ENCODE data around the gene CKLF.
A peak's percentile ranks its signal among the peaks of the same experiment; 100 is the strongest.

CKLF gene

DNA sequence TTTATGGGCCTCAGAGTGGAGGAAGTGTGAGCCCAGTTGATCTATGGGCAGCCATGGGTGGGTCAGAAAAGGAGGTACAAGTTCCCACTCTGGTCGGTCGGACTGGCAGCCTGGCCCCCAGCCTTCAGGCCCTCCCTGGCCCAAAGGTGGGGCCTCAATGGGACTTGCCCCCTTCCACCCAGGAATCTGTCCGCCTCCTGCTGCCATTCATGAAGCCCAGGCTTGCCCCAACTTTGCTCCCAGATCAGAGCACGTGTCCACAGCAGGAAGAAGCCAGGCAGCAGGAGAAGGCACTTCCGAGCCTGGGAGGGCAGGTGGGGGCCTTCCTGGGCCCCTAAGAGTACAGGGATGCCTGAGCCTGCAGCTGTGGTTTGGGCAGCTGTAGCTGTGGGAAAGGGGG is 49.1 kb downstream of the CKLF start:
- Histone ChIP-seq H3K4me2 (ENCODE audit: low read length) (no peak overlapping the region), H3K9ac (ENCODE audit: low read length) (no peak overlapping the region), H3K27ac (ENCODE audit: low read depth, low read length, poor library complexity, severe bottlenecking) (no peak overlapping the region), H3K4me1 (ENCODE audit: insufficient read depth, low read length, severe bottlenecking) (peaks cover 20% of the 10 kb centered on the region), H3K27me3 (ENCODE audit: insufficient read depth, low read length) (peaks cover 4% of the 10 kb centered on the region; the same call in 1 of the 2 replicates), H3K36me3 (ENCODE audit: insufficient read depth, low read length) (no peaks in the 10 kb centered on the region; the same call in 1 of the 2 replicates), H3K4me3 (ENCODE audit: low read depth, low read length, poor library complexity, severe bottlenecking) (no peak overlapping the region), H4K20me1 (ENCODE audit: insufficient read depth, low read length) (no peaks in the 10 kb centered on the region), H3K9me2 (ENCODE audit: low read depth, low read length) (no peaks in the 10 kb centered on the region), H3K9me3 (ENCODE audit: low read length) (peaks cover 8% of the 10 kb centered on the region; the same call in 1 of the 2 replicates), H3F3A (ENCODE audit: insufficient read depth, low read length) (no peaks in the 10 kb centered on the region), H2AFZ (ENCODE audit: low read length) (no peak overlapping the region), H3K79me2 (ENCODE audit: insufficient read depth, low read length) (no peaks in the 10 kb centered on the region)
- TF ChIP-seq, protein P1, sequence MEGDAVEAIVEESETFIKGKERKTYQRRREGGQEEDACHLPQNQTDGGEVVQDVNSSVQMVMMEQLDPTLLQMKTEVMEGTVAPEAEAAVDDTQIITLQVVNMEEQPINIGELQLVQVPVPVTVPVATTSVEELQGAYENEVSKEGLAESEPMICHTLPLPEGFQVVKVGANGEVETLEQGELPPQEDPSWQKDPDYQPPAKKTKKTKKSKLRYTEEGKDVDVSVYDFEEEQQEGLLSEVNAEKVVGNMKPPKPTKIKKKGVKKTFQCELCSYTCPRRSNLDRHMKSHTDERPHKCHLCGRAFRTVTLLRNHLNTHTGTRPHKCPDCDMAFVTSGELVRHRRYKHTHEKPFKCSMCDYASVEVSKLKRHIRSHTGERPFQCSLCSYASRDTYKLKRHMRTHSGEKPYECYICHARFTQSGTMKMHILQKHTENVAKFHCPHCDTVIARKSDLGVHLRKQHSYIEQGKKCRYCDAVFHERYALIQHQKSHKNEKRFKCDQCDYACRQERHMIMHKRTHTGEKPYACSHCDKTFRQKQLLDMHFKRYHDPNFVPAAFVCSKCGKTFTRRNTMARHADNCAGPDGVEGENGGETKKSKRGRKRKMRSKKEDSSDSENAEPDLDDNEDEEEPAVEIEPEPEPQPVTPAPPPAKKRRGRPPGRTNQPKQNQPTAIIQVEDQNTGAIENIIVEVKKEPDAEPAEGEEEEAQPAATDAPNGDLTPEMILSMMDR (IDR thresholded peaks at IDR 0.05; ENCODE audit: low read length), result no peak
- TF ChIP-seq EZH2 (IDR thresholded peaks at IDR 0.05; ENCODE audit: borderline replicate concordance, low read length), result no peak

DNA sequence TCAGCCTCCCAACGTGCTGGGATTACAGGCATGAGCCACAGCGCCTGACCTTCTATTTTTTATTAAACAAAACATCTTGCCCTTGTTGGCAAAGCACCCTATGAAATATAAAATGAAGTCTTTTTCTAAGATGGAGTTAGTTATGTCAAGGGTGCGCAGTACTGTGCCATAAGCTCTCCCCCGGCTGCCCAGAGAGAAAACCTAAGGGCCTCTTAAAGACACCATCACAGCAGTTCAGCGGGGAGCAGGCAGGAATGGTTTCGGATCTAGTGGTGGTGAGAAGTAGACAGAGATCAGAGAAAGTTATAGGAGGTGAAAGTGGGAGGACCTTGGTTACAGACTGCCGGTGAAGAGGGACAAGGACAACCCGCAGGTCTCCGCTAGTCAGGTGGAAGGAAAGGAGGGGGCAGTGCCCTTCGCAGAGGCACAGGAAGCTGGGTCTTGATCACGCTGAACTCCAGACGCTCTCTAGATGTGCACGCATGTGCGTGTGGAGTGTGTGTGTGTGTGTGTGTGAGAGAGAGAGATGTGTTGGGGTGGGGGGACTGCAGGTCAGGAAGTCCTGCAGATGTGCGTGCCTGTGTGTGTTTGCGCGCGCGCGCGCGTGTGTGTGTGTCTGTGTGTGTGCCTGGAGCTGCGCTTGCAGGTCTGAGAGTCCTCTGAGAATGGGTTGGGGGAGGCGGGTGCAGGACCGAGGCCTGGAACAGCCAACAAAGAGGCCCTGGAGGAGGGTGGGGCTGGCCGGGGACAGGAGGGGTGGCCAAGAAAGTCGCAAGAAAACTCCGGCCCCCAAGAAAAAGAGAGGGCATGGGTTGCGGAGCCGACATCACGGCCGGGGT is 51.4 kb downstream of the CKLF start:
- peaks cover 8% of the 10 kb centered on the region; the same call in 1 of the 2 replicates for H3K9me3 ChIP-seq (ENCODE audit: low read length)
- no peaks in the 10 kb centered on the region; the same call in none of the 2 replicates for H3K36me3 ChIP-seq (ENCODE audit: insufficient read depth, low read length)
- H3K4me2 ChIP-seq (ENCODE audit: low read length), result peak overlapping the region; percentile 84
- H3K27me3 ChIP-seq (ENCODE audit: insufficient read depth, low read length), result no peaks in the 10 kb centered on the region; the same call in 1 of the 2 replicates
- peaks cover 28% of the 10 kb centered on the region for H3K4me1 ChIP-seq (ENCODE audit: insufficient read depth, low read length, severe bottlenecking)
- no peaks in the 10 kb centered on the region for H4K20me1 ChIP-seq (ENCODE audit: insufficient read depth, low read length)
- peak overlapping the region; percentile 18 for H3K27ac ChIP-seq (ENCODE audit: low read depth, low read length, poor library complexity, severe bottlenecking)
- peak overlapping the region; percentile 14; the same call in 1 of the 2 replicates for H2AFZ ChIP-seq (ENCODE audit: low read length)
- TF ChIP-seq, protein P1 (IDR thresholded peaks at IDR 0.05; ENCODE audit: low read length), result no peak
- no peak for TF ChIP-seq EZH2 (IDR thresholded peaks at IDR 0.05; ENCODE audit: borderline replicate concordance, low read length)
- H3F3A ChIP-seq (ENCODE audit: insufficient read depth, low read length), result no peaks in the 10 kb centered on the region
- peak overlapping the region; percentile 73 for H3K9ac ChIP-seq (ENCODE audit: low read length)
- H3K79me2 ChIP-seq (ENCODE audit: insufficient read depth, low read length), result no peaks in the 10 kb centered on the region
- no peaks in the 10 kb centered on the region for H3K9me2 ChIP-seq (ENCODE audit: low read depth, low read length)
- peak overlapping the region; percentile 74 for H3K4me3 ChIP-seq (ENCODE audit: low read depth, low read length, poor library complexity, severe bottlenecking)

DNA sequence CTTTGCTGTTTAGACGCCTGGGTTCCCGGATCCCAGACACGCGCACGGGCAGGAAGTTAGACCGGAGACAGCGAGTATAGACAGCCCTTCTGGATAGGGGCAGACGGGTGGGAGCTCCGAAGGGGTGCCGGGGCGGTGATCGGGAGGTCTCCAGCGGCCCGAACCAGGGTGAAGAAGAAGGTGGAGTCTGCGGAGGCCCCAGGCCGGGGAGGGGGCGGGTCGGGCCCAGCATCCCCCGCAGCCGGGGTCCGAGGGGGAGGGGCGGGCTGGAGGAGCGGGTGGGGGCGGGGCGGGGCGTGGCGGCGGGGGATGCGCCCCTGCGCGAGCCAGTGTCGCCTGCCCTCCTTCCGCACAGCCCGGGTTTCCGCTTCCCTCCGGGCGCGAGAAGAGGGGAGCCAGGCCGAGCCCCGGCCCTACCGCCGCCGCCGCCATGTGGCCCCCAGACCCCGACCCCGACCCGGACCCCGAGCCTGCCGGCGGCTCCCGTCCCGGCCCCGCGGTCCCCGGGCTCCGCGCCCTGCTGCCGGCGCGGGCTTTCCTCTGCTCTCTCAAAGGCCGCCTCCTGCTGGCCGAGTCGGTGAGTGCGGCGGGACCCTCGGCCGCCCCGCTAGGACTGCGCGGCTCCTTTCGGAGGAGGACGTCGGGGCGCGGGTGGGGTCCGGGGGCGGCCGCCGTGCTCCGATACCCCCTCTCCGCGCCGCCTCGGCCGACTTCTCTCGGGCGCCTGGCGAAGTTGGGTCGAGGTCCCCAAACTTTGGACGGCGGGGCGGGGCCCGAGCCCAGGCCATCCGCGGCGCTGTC is 52.2 kb downstream of the CKLF start, which contains the start of gene CMTM3:
TSS of gene CMTM3 (plus strand) at position 329 of the 801 bp plus-strand sequence. CDS start at position 431, 102 bp downstream.
- Histone ChIP-seq H3K9me2 (ENCODE audit: low read depth, low read length) (no peaks in the 10 kb centered on the region), H3K4me2 (ENCODE audit: low read length) (peak within 1 kb of the TSS; percentile 84), H3K36me3 (ENCODE audit: insufficient read depth, low read length) (peaks cover 3% of the 10 kb centered on the region), H3K9me3 (ENCODE audit: low read length) (peaks cover 8% of the 10 kb centered on the region; the same call in 1 of the 2 replicates), H4K20me1 (ENCODE audit: insufficient read depth, low read length) (no peaks in the 10 kb centered on the region), H3K9ac (ENCODE audit: low read length) (peak within 1 kb of the TSS; percentile 77), H3K4me3 (ENCODE audit: low read depth, low read length, poor library complexity, severe bottlenecking) (peak within 1 kb of the TSS; percentile 74), H3K27ac (ENCODE audit: low read depth, low read length, poor library complexity, severe bottlenecking) (peak within 1 kb of the TSS; percentile 18), H3K79me2 (ENCODE audit: insufficient read depth, low read length) (no peaks in the 10 kb centered on the region), H3F3A (ENCODE audit: insufficient read depth, low read length) (no peaks in the 10 kb centered on the region), H3K27me3 (ENCODE audit: insufficient read depth, low read length) (no peaks in the 10 kb centered on the region; the same call in 1 of the 2 replicates), H2AFZ (ENCODE audit: low read length) (peak within 1 kb of the TSS; percentile 14; the same call in 1 of the 2 replicates), H3K4me1 (ENCODE audit: insufficient read depth, low read length, severe bottlenecking) (peaks cover 28% of the 10 kb centered on the region)
- TF ChIP-seq EZH2 (IDR thresholded peaks at IDR 0.05; ENCODE audit: borderline replicate concordance, low read length), result no peak
- TF ChIP-seq, protein P1 (IDR thresholded peaks at IDR 0.05; ENCODE audit: low read length), result peak; percentile 55
